SK-N-SH (cell line): ENCODE data around the gene IRF2. TPM values are rescaled to one million over a fixed set of nuclear protein-coding genes. Genes with fewer than 3 reads are reported as not detected.

Experiments
- CTCF ChIA-PET: fragments of 300-600, 350-600 bp; formaldehyde crosslinking; extraction: SDS; loops from one replicate; lab custom pipeline; 2021; lab: Yijun Ruan, JAX
- POLR2A ChIA-PET: fragments of 350-600 bp; sonication (Branson Sonifier 250); formaldehyde crosslinking; extraction: SDS; loops from one replicate; lab custom pipeline; 2020; ENCODE audit warnings: antibody characterized with exemption, inconsistent platforms; lab: Yijun Ruan, JAX
- DNase-seq: peaks from one replicate; pipeline ENCODE4 v3.0.0; 2012
- H2AFZ ChIP-seq: fragments of 200-600 bp; sonication (generic); 2 replicates; pipeline ENCODE4 v1.8.1; 2016; ENCODE audit warnings: antibody characterized with exemption, mild to moderate bottlenecking, low read depth
- H3F3A ChIP-seq: fragments of 200-600 bp; sonication (generic); replicated peaks from 2 replicates; pipeline ENCODE3; 2016; ENCODE audit warnings: antibody characterized with exemption, mild to moderate bottlenecking; ENCODE audit not compliant: insufficient read depth
- H3K27ac ChIP-seq, 2 experiments: fragments of 200-500 bp in 1 of 2; fragments of 200-600 bp in 1 of 2; sonication (Bioruptor generic) in 1 of 2; sonication (generic), shearing (Covaris generic) in 1 of 2; 2 replicates each; pipeline versions ENCODE4 v1.5.1 to v1.6.1; 2014 to 2016; ENCODE audit warnings: low read depth in 2 of 2, inconsistent platforms in 1 of 2, low read length in 1 of 2, mild to moderate bottlenecking in 1 of 2, mixed read lengths in 1 of 2
- H3K27me3 ChIP-seq: fragments of 200-600 bp; sonication (generic), shearing (Covaris generic); 2 replicates; pipeline ENCODE4 v1.6.1; 2016; ENCODE audit warnings: mixed run types; ENCODE audit not compliant: insufficient read depth
- H3K36me3 ChIP-seq, 2 experiments: fragments of 200-500 bp in 1 of 2; fragments of 200-600 bp in 1 of 2; sonication (Bioruptor generic) in 1 of 2; sonication (generic) in 1 of 2; replicated peaks in 1 of 2; 2 replicates each; pipeline versions ENCODE3 to v1.5.1; 2014 to 2016; ENCODE audit warnings: low read length in 1 of 2, mild to moderate bottlenecking in 1 of 2; ENCODE audit not compliant: insufficient read depth in 2 of 2, control insufficient read depth in 1 of 2
- H3K4me1 ChIP-seq, 2 experiments: fragments of 200-500 bp in 1 of 2; fragments of 200-600 bp in 1 of 2; sonication (Bioruptor generic) in 1 of 2; sonication (generic), shearing (Covaris generic) in 1 of 2; 2 replicates each; pipeline versions ENCODE4 v1.5.1 to v1.6.1; 2014 to 2016; ENCODE audit warnings: low read depth in 1 of 2, low read length in 1 of 2, mixed run types in 1 of 2; ENCODE audit not compliant: insufficient read depth in 2 of 2, control insufficient read depth in 1 of 2
- H3K4me2 ChIP-seq: fragments of 200-600 bp; sonication (generic), shearing (Covaris generic); 2 replicates; pipeline ENCODE4 v1.6.1; 2017; ENCODE audit warnings: mixed run types
- H3K4me3 ChIP-seq, 2 experiments: fragments of 200-500 bp in 1 of 2; fragments of 200-600 bp in 1 of 2; sonication (Bioruptor generic) in 1 of 2; sonication (generic), shearing (Covaris generic) in 1 of 2; 2 replicates each; pipeline versions ENCODE4 v1.5.1 to v1.8.1; 2014 to 2016; ENCODE audit warnings: low read depth in 2 of 2, inconsistent platforms in 1 of 2, low read length in 1 of 2, mild to moderate bottlenecking in 1 of 2, mixed read lengths in 1 of 2, moderate library complexity in 1 of 2
- H3K79me2 ChIP-seq: fragments of 200-600 bp; sonication (generic); 2 replicates; pipeline ENCODE4 v1.8.1; 2017; ENCODE audit warnings: mild to moderate bottlenecking; ENCODE audit not compliant: insufficient read depth
- H3K9ac ChIP-seq: fragments of 200-600 bp; sonication (generic); 2 replicates; pipeline ENCODE4 v1.6.1; 2017; ENCODE audit warnings: mixed run types
- H3K9me2 ChIP-seq: fragments of 200-600 bp; sonication (generic); 2 replicates; pipeline ENCODE4 v1.6.1; 2017; ENCODE audit warnings: mixed run types
- H3K9me3 ChIP-seq: fragments of 200-600 bp; sonication (generic); 2 replicates; pipeline ENCODE4 v1.6.1; 2017; ENCODE audit warnings: mixed run types, mild to moderate bottlenecking, moderate library complexity
- H4K20me1 ChIP-seq: fragments of 200-600 bp; sonication (generic); 2 replicates; pipeline ENCODE4 v1.6.1; 2017; ENCODE audit warnings: mild to moderate bottlenecking, mixed run types; ENCODE audit not compliant: insufficient read depth
- CHD2 ChIP-seq: fragments of 150-350 bp; IDR thresholded peaks from 2 replicates; pipeline ENCODE4 v1.6.1; 2018; ENCODE audit warnings: low read length; ENCODE audit not compliant: partially characterized antibody
- CTCF ChIP-seq: fragments of 200-600 bp; sonication (generic); IDR thresholded peaks from 2 replicates; pipeline ENCODE4 v1.6.1; 2017; ENCODE audit warnings: antibody characterized with exemption, mild to moderate bottlenecking, moderate library complexity
- ELF1 ChIP-seq: IDR thresholded peaks from 2 replicates; pipeline ENCODE4 v1.4.0; 2012
- EP300 ChIP-seq, 2 experiments: IDR thresholded peaks; 2 replicates each; pipeline versions ENCODE4 v1.4.0 to v1.6.1; 2012; ENCODE audit warnings: borderline replicate concordance in 1 of 2, low read depth in 1 of 2, low read length in 1 of 2
- EZH2phosphoT487 ChIP-seq: fragments of 200-600 bp; sonication (generic); IDR thresholded peaks from 2 replicates; pipeline ENCODE4 v1.6.1; 2017; ENCODE audit warnings: low read depth, mixed run types, mild to moderate bottlenecking, antibody characterized with exemption, moderate library complexity, borderline replicate concordance
- FOXJ3 ChIP-seq: sonication (generic); formaldehyde crosslinking; IDR thresholded peaks from 2 replicates; pipeline ENCODE4 v1.5.1; 2020; ENCODE audit warnings: mild to moderate bottlenecking, missing genetic modification reagents
- FOXM1 ChIP-seq: IDR thresholded peaks from 2 replicates; pipeline ENCODE4 v1.4.0; 2012; ENCODE audit warnings: low read depth, mild to moderate bottlenecking
- GATA2 ChIP-seq: sonication (generic); formaldehyde crosslinking; IDR thresholded peaks from 2 replicates; pipeline ENCODE4 v1.5.0; 2020; ENCODE audit warnings: mild to moderate bottlenecking, missing genetic modification reagents
- JUND ChIP-seq: IDR thresholded peaks from 2 replicates; pipeline ENCODE4 v1.4.0; 2012
- MEF2A ChIP-seq: IDR thresholded peaks from 2 replicates; pipeline ENCODE4 v1.4.0; 2012; ENCODE audit warnings: low read depth, borderline replicate concordance
- PBX3 ChIP-seq: IDR thresholded peaks from 2 replicates; pipeline ENCODE4; 2012
- RAD21 ChIP-seq: IDR thresholded peaks from 2 replicates; pipeline ENCODE4 v1.6.1; 2012; ENCODE audit warnings: mild to moderate bottlenecking, low read length
- SIN3A ChIP-seq: IDR thresholded peaks from 2 replicates; pipeline ENCODE4 v1.6.1; 2012; ENCODE audit warnings: low read depth, mild to moderate bottlenecking, low read length, moderate library complexity, borderline replicate concordance
- TCF12 ChIP-seq: IDR thresholded peaks from 2 replicates; pipeline ENCODE4 v1.4.0; 2012
- TEAD4 ChIP-seq: IDR thresholded peaks from 2 replicates; pipeline ENCODE4 v1.4.0; 2012; ENCODE audit warnings: mild to moderate bottlenecking, borderline replicate concordance; ENCODE audit not compliant: insufficient read depth
- USF1 ChIP-seq: IDR thresholded peaks from 2 replicates; pipeline ENCODE4 v1.4.0; 2012; ENCODE audit warnings: low read depth, borderline replicate concordance
- USF2 ChIP-seq: fragments of 150-350 bp; IDR thresholded peaks from 2 replicates; pipeline ENCODE4 v1.6.1; 2017; ENCODE audit warnings: antibody characterized with exemption, low read length, low read depth, borderline replicate concordance
- YY1 ChIP-seq: IDR thresholded peaks from 2 replicates; pipeline ENCODE4 v1.4.0; 2012; ENCODE audit warnings: low read depth, mild to moderate bottlenecking
- WGBS: methylation state at CpG from one replicate; pipeline ENCODE4 v1.1.6; 2017; ENCODE audit warnings: low lambda C conversion rate; 5-methylcytosine and 5-hydroxymethylcytosine counted together
- polyA plus RNA-seq, 3 experiments: library from polyadenylated mRNA; depleted of rRNA; stranded (reverse); fragments of >200 nt; gene quantifications; 2 replicates each; pipeline ENCODE4 v1.2.3, GENCODE V29; 2012

IRF2 gene
- polyA plus RNA-seq, 1 of the 3 experiments (the other 2 are of a cell fraction), result 23.3 TPM

- no peaks in the 10 kb centered on the region for H3K9me3 ChIP-seq
- 89% methylated on average over 3 of the region's 3 CpGs for WGBS
- peaks cover 18 to 26% of the 10 kb centered on the region in 2 experiments for H3K36me3 ChIP-seq
- no peak overlapping the region for H3K27ac ChIP-seq
- H3K9ac ChIP-seq, result no peak overlapping the region
- H3K4me2 ChIP-seq, result no peak overlapping the region
- POLR2A ChIA-PET, result no interaction called here
- CTCF ChIA-PET, result no interaction called here
- no peak overlapping the region for H3K4me3 ChIP-seq
- no peak overlapping the region for H2AFZ ChIP-seq
- no peaks in the 10 kb centered on the region for H3K27me3 ChIP-seq
- peaks cover 22% of the 10 kb centered on the region for H3K79me2 ChIP-seq
- peaks cover 0 to 10% of the 10 kb centered on the region in 2 experiments; a peak in 2 of 4 replicates for H3K4me1 ChIP-seq
- no peaks in the 10 kb centered on the region for H3K9me2 ChIP-seq
- H4K20me1 ChIP-seq, result no peaks in the 10 kb centered on the region
- H3F3A ChIP-seq, result peaks cover 7% of the 10 kb centered on the region
- DNase-seq, result no peak
- TF ChIP-seq MEF2A (no peak), EZH2phosphoT487 (no peak), JUND (no peak), TEAD4 (no peak), CHD2 (no peak), YY1 (no peak), PBX3 (no peak), SIN3A (no peak), FOXJ3 (CRISPR knock-in tag) (no peak), CTCF (no peak), RAD21 (no peak), USF2 (no peak), USF1 (no peak), ELF1 (no peak), FOXM1 (no peak), EP300 (IDR thresholded peaks at IDR 0.05; ENCODE audit: borderline replicate concordance in 1 of 2, low read depth in 1 of 2, low read length in 1 of 2) (no peak), TCF12 (no peak), GATA2 (CRISPR knock-in tag) (no peak)
Observed at GRCh38 chr4:184424279-184424678, 50.1 kb downstream of the IRF2 start.
